ENCODE measurements around the gene DAGLA.

The DAGLA gene

GRCh38 chr11:61691380-61692156 lies 11.4 kb downstream of the DAGLA start:
- no peak for FAIRE-seq

GRCh38 chr11:61693922-61694601 lies 13.9 kb downstream of the DAGLA start:
- FAIRE-seq: no peak

GRCh38 chr11:61694602-61694939 lies 14.4 kb downstream of the DAGLA start:
- FAIRE-seq: no peak

- FAIRE-seq: no peak
Observed at GRCh38 chr11:61694946-61695706, 14.9 kb downstream of the DAGLA start.

GRCh38 chr11:61695917-61696316 lies 15.7 kb downstream of the DAGLA start:
- no peak for FAIRE-seq

- no peak for FAIRE-seq
Observed at GRCh38 chr11:61696602-61697001, 16.4 kb downstream of the DAGLA start.

GRCh38 chr11:61697078-61697502 lies 16.9 kb downstream of the DAGLA start:
- no peak for FAIRE-seq

GRCh38 chr11:61697764-61698163 lies 17.6 kb downstream of the DAGLA start:
- no peak for FAIRE-seq

GRCh38 chr11:61698173-61698948 lies 18.2 kb downstream of the DAGLA start:
- no peak for FAIRE-seq

- no peak for FAIRE-seq
Observed at GRCh38 chr11:61699737-61700160, 19.6 kb downstream of the DAGLA start.

GRCh38 chr11:61700212-61700611 lies 20.0 kb downstream of the DAGLA start:
- no peak for FAIRE-seq

- FAIRE-seq: no peak
Observed at GRCh38 chr11:61700720-61701119, 20.5 kb downstream of the DAGLA start.

GRCh38 chr11:61701242-61701886 lies 21.2 kb downstream of the DAGLA start:
- no peak for FAIRE-seq

- no peak for FAIRE-seq
Observed at GRCh38 chr11:61702701-61703312, 22.6 kb downstream of the DAGLA start.

GRCh38 chr11:61704838-61705237 lies 24.6 kb downstream of the DAGLA start:
- no peak for FAIRE-seq

GRCh38 chr11:61706452-61707400 lies 26.5 kb downstream of the DAGLA start:
- no peak for FAIRE-seq

- no peak for FAIRE-seq
Observed at GRCh38 chr11:61707574-61707973, 27.4 kb downstream of the DAGLA start.

GRCh38 chr11:61709110-61709509 lies 28.9 kb downstream of the DAGLA start:
- FAIRE-seq: no peak

GRCh38 chr11:61709572-61709971 lies 29.4 kb downstream of the DAGLA start:
- FAIRE-seq: no peak

GRCh38 chr11:61710019-61710418 lies 29.8 kb downstream of the DAGLA start:
- no peak for FAIRE-seq

GRCh38 chr11:61711037-61711436 lies 30.8 kb downstream of the DAGLA start:
- no peak for FAIRE-seq

Data from colon (tissue), 2 donors.